HL-60/S4 treated with phorbol 12-myristate 13-acetate at 8.2 ng/mL for 4 days and 3 days (cell line): ENCODE results near the gene CFAP20.
"Not testable (repeated sequence)": the region's sequence is repeated elsewhere in the genome, so short reads cannot be mapped to it uniquely, and the experiment has no call there.

Source experiments
- in situ Hi-C: fragments of 300-500 bp; cut with MboI; formaldehyde crosslinking; loops from 2 replicates; pipeline ENCODE4 v1.15.0; 2022; ENCODE audit warnings: low sequenced_read_pairs

CFAP20 gene

DNA sequence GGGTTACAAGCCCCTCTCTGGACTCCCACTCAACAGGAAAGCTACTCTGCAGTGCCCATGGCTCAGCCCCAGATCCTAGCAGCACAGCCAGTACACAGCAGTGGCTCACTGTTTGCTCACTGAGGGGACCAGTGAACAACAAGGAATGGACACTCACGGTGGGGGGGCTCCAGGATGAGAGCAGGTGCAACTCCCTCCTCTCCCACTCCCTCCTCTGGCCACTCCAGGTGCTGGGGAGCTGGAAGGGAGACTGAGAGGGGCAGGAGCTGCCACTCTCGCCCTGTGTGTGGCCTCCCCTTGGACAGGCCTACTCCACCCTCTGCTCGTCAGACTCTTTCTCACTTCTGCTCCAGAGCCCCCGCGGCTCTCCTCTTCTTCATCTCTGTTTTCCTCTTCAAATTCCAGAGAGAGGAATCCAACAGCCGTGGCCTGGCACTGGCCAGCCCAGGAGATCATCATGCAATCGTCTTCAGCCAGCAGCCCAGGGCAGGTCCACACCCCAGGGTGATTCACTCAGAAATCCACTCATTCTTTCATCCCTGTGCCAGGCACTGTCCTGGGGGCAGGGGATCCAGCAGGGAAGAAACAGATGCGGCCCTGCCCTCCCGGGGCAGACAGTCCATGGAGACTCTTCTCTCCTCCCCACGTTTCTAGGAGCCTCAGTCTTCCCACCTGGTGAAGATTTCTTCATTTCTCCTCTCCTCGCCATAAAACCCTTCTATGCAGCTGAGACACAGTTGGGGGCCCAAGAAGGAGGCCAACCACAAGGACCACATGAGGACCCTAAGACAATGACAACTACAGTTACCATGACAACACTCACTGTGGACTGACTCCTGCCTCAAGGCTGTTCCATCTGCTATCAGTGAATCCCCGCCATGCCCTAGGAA lies 30.7 kb downstream of the CFAP20 start:
- in situ Hi-C loops = no loop called here

DNA sequence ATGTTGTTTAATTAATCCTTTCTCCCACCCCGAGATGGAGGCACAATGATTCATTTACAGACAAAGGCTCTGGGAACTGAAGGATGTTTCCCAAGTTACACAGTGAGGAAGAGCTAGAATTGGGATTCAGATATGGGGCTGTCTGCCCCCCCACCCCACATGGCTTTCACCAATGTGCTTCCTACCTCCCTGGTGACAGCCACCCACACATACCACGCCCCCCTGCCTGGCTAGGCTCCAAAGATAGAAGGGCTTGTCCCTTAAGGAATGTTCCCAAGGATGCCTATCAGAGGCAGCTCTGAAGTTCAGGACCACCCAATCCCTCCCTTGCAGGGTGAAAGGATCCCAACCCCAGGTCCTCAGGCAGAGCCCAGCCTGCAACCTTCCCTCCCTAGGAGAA lies 32.9 kb downstream of the CFAP20 start:
- in situ Hi-C loops = no loop called here

DNA sequence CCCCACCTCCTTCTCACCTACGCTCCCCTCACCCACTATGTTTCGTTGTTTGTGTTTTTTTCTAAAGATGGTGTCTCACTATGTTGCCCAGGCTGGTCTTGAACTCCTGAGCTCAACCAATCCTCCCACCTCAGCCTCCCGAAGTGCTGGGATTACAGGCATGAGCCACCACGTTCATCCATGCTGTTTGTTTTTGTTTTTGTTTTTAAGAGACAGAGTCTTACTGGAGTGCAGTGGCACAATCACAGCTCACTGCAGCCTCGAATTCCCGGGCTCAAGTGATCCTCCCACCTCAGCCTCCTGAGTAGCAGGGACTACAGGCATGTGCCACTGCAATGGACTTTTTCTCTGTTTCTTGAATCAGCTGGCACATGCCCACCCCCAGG lies 33.6 kb downstream of the CFAP20 start:
- in situ Hi-C loops = not testable (repeated sequence)

DNA sequence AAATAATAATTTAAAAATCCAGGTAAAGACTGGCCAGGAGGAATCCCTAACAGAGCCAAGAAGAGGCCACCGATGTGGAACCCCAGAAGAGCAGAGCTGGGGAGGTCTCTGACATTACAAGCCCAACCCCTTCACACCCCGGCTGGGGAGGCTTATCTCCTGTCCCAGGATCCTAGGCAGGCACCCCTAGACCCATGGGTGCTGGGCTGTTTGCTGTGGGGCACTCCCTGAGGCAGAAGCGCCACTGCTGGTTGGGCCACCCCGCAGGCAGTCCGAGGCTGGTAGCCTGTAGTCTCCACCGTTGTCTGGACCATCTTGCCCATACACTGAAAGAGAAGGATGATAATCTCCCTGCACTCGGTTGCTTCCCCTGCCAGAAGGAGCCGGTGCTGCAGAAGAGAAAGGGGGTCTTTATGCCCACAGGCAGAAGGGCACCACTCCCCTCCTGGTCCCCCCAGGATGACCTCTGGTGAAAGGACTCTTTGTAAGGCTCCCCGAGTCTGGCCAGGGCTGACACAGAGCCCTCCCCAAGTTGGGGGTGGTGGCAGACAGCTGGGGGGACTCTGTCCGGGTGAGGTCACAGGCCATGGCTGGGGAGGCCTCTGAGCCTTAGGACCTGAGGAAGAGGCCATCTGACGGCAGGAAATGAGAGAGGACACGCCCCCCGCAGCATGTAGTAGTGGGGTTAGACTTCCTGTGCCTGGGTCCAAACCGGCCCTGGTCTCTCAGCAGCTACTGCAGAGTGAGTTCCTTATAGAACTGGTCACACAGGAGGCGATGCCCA lies 34.2 kb downstream of the CFAP20 start:
- in situ Hi-C loops = no loop called here

DNA sequence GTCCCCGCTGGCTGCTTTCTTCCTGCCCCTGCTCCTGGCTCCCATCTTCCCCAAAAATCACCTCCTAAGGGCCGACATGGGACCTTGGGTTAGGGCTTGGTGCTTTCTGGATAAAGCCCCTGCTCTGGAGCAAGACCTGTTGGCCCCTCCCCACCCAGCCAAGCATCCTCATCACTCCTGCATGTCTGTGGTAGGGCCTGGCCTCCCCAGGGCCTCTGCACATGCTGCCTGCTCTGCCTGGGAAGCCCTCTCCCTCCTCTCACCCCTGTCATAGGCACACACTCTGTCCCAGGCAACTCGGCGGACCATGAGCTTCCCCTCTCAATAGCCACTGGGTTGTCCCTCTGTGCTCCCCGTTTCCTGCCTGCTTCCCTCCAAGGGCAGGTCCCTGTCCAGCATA lies 35.2 kb downstream of the CFAP20 start:
- in situ Hi-C loops = no loop called here

DNA sequence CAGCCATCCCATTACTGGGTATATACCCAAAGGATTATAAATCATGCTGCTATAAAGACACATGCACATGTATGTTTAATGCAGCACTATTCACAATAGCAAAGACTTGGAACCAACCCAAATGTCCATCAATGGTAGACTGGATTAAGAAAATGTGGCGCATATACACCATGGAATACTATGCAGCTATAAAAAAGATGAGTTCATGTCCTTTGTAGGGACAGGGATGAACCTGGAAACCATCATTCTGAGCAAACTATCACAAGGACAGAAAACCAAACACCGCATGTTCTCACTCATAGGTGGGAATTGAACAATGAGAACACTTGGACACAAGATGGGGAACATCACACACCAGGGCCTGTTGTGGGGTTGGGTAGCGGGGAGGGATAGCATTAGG lies 38.8 kb downstream of the CFAP20 start:
- in situ Hi-C loops = not testable (repeated sequence)

DNA sequence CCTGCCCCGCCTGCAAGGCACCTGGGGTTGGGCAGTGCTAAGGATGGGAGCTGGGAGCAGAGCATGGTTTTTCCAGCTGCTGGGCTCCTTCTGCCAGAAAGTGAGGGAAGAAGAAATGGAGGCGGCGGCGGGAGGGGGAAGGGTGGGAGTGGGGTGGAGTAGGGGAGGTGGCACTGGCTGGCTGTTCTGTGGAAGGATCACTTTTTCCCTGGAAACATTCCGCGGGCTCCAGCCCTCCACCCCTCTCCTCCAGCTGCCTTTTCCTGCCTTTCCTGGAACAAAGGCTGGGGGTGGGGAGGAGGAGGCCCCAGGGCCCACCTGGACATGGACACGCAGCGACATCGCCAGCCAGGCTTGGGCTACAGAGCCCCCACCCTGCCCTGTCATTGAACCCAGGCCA lies 41.1 kb downstream of the CFAP20 start:
- in situ Hi-C loops = no loop called here

DNA sequence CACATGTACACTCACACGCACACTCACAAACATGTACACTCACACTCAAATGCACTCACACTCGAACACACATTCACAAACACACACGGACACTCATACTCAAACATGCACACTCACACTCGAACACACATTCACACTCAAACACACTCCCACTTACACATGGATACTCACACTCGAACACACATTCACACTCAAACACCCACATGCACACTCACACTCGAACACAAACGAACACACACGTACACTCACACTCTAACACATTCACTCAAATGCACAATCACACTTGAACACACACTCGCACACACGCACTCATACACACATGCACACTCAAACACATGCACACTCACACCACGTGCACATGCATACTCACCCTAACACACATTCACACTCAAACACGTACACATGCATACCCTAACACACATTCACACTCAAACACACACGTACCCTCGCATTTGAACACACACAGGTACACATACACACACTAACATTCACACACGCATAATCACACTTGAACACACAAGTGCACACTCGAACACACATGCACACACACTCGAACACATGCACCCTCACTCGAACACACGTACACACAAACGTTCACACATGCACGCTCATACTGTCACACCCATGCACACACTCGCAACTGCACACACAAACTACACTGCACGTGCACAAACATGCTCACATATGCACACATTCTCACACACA lies 41.8 kb downstream of the CFAP20 start:
- in situ Hi-C loops = no loop called here

DNA sequence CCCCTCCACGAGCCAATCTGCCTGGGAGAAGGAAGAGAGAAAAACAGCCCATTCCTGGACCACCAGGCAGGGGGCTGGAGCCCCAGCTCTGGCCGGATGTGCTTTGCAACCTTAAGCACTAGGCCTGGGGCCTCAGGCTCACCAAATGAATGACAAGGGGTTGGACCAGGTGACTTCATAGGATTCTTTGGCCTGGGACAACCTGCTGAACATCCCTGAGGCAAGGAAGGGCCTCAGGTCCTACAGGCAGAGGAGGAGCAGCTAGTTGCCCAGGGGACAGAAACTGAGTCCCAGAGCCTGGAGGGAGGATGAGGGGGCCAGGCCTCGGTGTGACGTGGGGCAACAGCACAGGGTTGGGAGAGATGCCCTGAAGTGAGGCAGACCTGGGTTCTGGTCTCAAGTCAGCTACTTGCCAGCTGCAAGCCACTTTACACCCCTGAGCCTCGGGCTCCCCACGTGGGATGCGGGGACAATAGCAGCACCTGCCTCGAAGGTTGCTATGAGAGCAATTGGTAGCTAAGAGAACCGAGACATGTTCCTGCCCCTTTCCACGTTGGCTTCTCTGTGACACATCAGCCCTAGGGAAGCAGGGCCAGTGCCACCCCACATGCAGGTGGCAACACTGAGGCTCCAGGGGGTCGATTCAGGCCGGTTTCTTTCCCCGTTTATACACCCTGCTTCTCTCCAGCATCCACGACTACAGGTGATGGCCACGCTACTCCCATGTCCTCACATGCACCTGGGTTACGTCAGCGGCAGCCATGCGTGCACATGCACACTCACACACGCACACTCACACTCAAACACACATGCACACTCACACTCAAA lies 42.6 kb downstream of the CFAP20 start:
- in situ Hi-C loops = no loop called here

DNA sequence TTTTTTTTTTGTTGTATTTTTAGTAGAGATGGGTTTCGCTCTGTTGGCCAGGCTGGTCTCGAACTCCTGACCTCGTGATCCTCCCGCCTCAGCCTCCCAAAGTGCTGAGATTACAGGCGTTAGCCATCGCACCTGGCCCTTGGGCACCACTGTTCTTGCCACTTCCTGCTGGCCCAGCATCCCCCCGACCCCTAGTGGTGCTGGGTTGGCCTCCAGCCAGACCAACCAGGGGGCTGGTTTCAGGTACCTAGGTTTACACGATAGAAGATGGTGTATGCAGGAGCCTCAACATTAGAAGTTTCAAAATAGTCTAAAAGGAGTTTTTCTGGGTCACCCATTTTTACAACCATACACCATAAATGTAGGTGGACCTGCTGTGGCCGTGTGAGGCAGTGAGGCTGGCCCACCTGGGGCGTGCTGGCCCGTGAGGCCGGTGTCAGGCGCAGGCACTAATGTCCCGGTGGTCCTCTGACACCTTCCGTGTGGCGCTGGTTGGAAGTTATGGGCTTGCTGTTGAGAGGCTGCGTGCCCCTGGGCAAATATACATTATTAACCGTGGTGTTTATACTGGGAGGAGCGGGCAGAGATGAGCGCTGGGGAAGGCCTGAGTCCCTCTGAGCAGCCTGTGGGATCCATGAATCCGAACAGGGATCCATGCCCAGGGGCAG lies 43.5 kb downstream of the CFAP20 start:
- in situ Hi-C loops = no loop called here

DNA sequence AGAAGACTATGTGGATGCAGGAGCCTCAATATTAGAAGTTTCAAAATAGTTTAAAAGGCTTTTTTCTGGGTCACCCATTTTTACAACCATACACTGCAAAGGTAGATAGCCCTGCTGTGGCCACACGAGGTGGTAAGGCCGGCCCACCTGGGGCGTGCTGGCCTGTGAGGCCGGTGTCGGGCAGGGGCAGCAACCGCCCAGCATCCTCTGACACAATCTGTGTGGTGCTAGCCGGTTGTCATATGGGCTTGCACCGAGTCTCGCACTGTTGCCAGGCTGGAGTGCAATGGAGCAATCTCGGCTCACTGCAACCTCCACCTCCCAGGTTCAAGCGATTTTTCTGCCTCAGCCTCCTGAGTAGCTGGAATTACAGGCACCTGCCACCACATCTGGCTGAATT lies 44.0 kb downstream of the CFAP20 start:
- in situ Hi-C loops = no loop called here

DNA sequence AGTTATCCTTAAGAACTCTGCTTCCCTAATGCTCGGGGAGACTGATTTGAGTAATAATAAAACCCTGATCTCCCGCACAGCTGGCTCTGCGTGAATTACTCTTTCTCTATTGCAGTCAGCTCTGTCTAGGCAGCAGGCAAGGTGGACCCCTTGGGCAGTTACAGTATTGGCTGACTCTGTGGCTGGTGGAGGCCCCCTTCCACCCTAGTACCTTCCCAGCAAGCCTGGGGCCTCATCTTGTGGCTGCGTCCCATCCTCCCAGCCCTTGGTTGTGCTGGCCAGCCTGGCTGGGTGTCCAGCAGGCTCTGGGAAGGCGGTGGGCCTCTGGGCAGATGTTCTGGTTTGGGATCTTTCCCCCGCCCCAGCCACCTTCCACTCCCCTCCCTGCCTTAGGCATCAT lies 44.5 kb downstream of the CFAP20 start:
- in situ Hi-C loops = no loop called here

DNA sequence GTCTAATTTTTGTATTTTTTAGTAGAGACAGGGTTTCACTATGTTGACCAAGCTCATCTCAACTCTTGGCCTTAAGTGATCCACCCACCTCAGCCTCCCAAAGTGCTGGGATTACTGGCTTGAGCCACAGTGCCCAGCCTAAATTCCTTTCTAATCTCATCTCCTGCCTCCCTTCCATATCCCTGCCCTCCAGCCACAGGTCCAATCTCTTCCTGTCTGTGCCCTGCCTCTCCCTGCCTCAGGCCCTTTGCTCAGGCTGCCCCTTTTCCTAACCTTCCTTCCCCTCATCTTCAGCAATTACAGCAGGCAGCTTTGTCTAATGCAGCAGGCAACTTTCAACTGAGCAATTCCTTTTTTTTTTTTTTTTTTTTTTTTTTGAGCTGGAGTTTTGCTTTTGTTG lies 46.8 kb downstream of the CFAP20 start:
- in situ Hi-C loops = no loop called here

DNA sequence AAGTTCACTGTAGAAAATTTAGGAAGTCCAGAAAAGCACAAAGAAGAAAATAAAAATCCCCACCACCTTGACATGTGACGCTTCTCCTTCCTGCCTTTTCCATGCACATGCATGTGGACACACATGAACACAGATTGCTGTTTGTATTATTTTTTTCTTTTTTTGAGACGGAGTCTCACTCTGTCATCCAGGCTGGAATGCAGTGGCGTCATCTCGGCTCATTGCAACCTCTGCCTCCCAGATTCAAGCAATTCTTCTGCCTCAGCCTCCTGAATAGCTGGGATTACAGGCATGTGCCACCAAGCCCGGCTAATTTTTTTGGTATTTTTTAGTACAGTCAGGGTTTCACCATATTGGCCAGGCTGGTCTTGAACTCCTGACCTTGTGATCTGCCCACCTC lies 48.5 kb downstream of the CFAP20 start:
- in situ Hi-C loops = not testable (repeated sequence)

DNA sequence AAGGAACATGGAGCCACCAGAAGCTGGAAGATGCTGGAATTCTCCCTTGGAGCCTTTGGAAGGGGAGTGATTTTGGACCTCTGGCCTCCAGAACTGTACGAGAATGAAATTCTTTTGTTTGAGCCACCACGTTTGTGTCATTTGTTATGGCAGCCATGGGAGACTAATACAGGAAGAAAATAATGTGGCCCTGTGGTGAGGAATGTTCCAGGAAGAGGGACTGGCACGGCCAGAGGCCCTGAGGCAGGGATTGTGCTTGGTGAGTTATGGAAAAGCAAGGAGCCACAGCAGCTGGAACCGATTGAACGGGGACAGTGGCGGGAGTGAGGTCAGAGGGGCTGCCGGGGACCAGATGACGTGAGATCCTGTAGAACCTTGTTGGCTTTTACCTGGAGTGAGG lies 51.4 kb downstream of the CFAP20 start:
- in situ Hi-C loops = no loop called here

DNA sequence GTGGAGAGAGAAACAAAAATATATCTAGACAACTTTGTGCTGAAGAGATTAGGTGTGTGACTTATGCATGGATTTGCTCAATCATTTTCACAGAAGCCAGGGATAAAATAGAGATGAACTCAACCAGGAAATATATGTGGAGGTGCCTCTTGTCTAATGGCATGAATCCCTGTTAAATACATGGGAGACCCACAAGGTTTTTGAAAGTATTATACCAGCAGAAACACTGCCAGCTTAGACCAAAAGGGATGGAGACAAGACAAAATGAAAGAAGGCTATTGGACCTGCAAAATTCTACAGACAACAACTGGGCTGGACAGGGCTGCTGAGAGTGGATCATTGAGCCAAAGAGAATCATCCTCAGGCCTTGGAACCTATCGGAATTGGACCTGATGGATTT lies 52.7 kb downstream of the CFAP20 start:
- in situ Hi-C loops = no loop called here

DNA sequence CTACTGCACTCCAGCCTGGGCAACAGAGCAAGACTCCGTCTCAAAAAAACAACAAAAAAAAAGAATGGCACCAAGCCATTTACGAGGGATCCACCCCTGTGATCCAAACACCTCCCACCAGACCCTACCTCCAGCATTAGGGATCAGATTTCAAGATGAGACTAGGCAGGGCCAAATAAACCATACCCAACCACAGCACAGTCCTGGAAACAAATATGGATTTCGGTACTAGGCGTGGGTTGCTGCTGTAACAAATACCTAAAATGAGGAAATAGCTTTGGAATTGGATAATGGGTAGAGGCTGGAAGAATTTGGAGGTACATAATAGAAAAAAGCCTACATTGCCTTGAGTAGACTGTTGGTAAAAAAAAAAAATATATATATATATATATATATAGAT lies 54.5 kb downstream of the CFAP20 start:
- in situ Hi-C loops = no loop called here

DNA sequence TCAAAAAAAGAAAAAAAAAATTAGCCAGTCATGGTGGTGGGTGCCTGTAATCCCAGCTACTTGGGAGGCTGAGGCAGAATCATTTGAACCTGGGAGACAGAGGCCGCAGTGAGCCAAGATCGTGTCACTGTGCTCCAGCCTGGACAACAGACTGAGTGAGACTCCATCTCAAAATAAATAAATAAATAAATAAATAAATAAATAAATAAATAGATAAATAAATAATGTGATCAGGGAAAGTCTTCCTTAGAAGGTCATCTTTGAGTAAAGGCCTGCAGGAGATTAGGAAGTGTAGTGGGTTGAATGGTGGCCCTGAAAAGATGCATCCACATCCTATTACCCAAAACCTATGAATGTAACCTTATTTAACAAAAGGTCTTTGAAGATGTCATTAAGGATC lies 56.1 kb downstream of the CFAP20 start:
- in situ Hi-C loops = not testable (repeated sequence)

DNA sequence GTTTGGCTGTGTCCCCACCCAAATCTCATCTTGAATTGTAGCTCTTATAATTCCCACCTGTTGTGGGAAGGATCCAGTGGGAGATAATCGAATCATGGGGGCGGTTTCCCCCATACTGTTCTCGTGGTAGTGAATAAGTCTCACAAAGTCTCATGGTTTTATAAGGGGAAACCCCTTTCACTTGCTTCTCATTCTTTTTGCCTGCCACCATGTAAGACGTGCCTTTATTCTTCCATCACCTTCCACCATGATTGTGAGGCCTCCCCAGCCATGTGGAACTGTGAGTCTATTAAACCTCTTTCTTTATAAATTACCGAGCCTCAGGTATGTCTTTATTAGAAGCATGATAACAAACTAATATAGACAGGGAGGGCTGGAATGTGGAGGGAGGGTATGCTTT lies 57.0 kb downstream of the CFAP20 start:
- in situ Hi-C loops = not testable (repeated sequence)

DNA sequence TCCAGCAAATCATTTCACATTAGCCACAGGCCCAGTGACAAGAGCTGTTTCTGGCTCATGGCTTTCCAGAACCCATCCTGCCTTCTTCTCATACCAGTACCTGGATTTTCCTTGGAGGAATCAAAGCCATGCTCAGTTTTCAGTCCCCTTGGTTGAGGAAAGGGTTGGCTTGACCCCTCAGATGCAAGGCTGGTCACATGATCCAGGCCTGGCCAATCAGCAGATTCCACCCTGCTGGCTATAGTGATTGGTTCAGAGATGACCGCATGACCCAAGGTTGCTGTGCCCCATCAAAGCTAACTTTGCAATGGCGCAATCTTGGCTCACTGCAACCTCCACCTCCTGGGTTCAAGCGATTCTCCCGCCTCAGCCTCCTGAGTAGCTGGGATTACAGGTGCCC lies 58.6 kb downstream of the CFAP20 start:
- in situ Hi-C loops = no loop called here
